H1 (cell line): ENCODE measurements around the gene WNT9B. TPM values are rescaled to one million over a fixed set of nuclear protein-coding genes. Genes with fewer than 3 reads are reported as not detected.

Source experiments
- ATF3 ChIP-seq: IDR thresholded peaks from 2 replicates; pipeline ENCODE4 v1.6.1; 2011; ENCODE audit warnings: low read depth, mild to moderate bottlenecking, low read length; ENCODE audit not compliant: insufficient read depth
- CHD7 ChIP-seq: fragments of 300-600 bp; sonication (generic); IDR thresholded peaks from 2 replicates; pipeline ENCODE4 v1.7.1; 2012; ENCODE audit warnings: low read length, moderate library complexity, mild to moderate bottlenecking, inconsistent platforms; ENCODE audit not compliant: insufficient replicate concordance
- GABPA ChIP-seq: IDR thresholded peaks from 2 replicates; pipeline ENCODE4 v1.6.1; 2011; ENCODE audit warnings: mild to moderate bottlenecking, low read length, moderate library complexity, borderline replicate concordance; ENCODE audit not compliant: insufficient read depth
- POLR2AphosphoS5 ChIP-seq: IDR thresholded peaks from 2 replicates; pipeline ENCODE4 v1.6.1; 2011; ENCODE audit warnings: low read depth, low read length
- SIRT6 ChIP-seq: IDR thresholded peaks from one replicate; pipeline ENCODE4 v1.7.1; 2012; ENCODE audit warnings: low read length, inconsistent platforms
- SIX5 ChIP-seq: IDR thresholded peaks from 2 replicates; pipeline ENCODE4 v1.6.1; 2011; ENCODE audit warnings: mild to moderate bottlenecking, low read depth, low read length
- SP2 ChIP-seq: IDR thresholded peaks from 2 replicates; pipeline ENCODE4 v1.6.1; 2012; ENCODE audit warnings: mild to moderate bottlenecking, low read length, inconsistent platforms
- TAF1 ChIP-seq: IDR thresholded peaks from 2 replicates; pipeline ENCODE4 v1.6.1; 2011; ENCODE audit warnings: mild to moderate bottlenecking, low read depth, low read length
- TCF12 ChIP-seq: IDR thresholded peaks from 2 replicates; pipeline ENCODE4 v1.6.1; 2011; ENCODE audit warnings: low read depth, mild to moderate bottlenecking, low read length
- polyA plus RNA-seq, 7 experiments: library from polyadenylated mRNA; depleted of rRNA in 3 of 7; stranded (reverse) in 5 of 7; unstranded in 2 of 7; fragments of >200 nt in 5 of 7; fragments of 200-250 nt in 2 of 7; gene quantifications; 1 replicate in 5 of 7; 2 replicates in 1 of 7; 4 replicates in 1 of 7; pipeline versions ENCODE4 v1.2.1 to v1.2.3, GENCODE V29; 2011 to 2013; ENCODE audit warnings: missing spikeins in 2 of 7, mixed read lengths in 2 of 7
- total RNA-seq: library from RNA; stranded (reverse); fragmentation: NEBNext Ultra II Directional; extraction: Animal tissue kit (Norgen Biotek cat#: 25700); gene quantifications from 2 replicates; pipeline ENCODE4 v1.2.1, GENCODE V29; 2021

Gene WNT9B
- total and polyA plus RNA-seq, 2 of the 8 experiments (the other 6 are each of a cell fraction or from before 2014, with no cell fraction given): 0.21 TPM; not detected in 1

- TF ChIP-seq CHD7: no peak
- TF ChIP-seq TCF12: no peak
- TF ChIP-seq TAF1: no peak
- TF ChIP-seq ATF3: no peak
- TF ChIP-seq GABPA: no peak
- TF ChIP-seq POLR2AphosphoS5: no peak
- no peak for TF ChIP-seq SIRT6
- no peak for TF ChIP-seq SIX5
- TF ChIP-seq SP2: no peak
Observed at GRCh38 chr17:46886310-46886663, 34.9 kb downstream of the WNT9B start (continued).
